Panc1 (cell line): ENCODE measurements around the gene NDUFA11. TPM values are rescaled to one million over a fixed set of nuclear protein-coding genes. Genes with fewer than 3 reads are reported as not detected.

Experiments
- ATAC-seq: fragments of 200-7000 bp; cut with Tn5 transposase; 2 replicates; pipeline ENCODE4 v1.9.1; 2020; ENCODE audit warnings: mild to moderate bottlenecking, moderate library complexity
- BruUV-seq: library from RNA; stranded (reverse); fragments of 400-500 nt; replicated peaks from 2 replicates; lab custom pipeline; 2021; lab: Mats Ljungman, UMichigan
- CTCF ChIA-PET: fragments of 300-600 bp; sonication (Branson Sonifier 250); formaldehyde crosslinking; loops from one replicate; lab custom pipeline; 2022; ENCODE audit warnings: antibody characterized with exemption; lab: Charles Lee
- POLR2A ChIA-PET: fragments of 300-600 bp; sonication (Branson Sonifier 250); formaldehyde crosslinking; loops from one replicate; lab custom pipeline; 2022; ENCODE audit warnings: antibody characterized with exemption; lab: Charles Lee
- DNase-seq: peaks from one replicate; pipeline ENCODE4 v3.0.0-alpha.2; 2010; ENCODE audit warnings: low read depth, low spot score
- H3K27ac ChIP-seq: 2 replicates; pipeline ENCODE4 v1.5.1; 2011; ENCODE audit warnings: mild to moderate bottlenecking, low read length, inconsistent platforms
- H3K27me3 ChIP-seq: fragments of 200-500 bp; sonication (Bioruptor generic); 2 replicates; pipeline ENCODE4 v1.6.0; 2014; ENCODE audit warnings: low read length, inconsistent platforms; ENCODE audit not compliant: control insufficient read depth, insufficient read depth
- H3K36me3 ChIP-seq: fragments of 200-500 bp; sonication (Bioruptor generic); 2 replicates; pipeline ENCODE4 v1.5.1; 2014; ENCODE audit warnings: inconsistent platforms, mild to moderate bottlenecking, low read length, moderate library complexity; ENCODE audit not compliant: control insufficient read depth, insufficient read depth
- H3K4me1 ChIP-seq: 2 replicates; pipeline ENCODE4 v1.5.1; 2011; ENCODE audit warnings: inconsistent platforms, mild to moderate bottlenecking, low read length, moderate library complexity; ENCODE audit not compliant: control insufficient read depth, insufficient read depth
- H3K4me3 ChIP-seq, 2 experiments: 2 replicates each; pipeline ENCODE4 v1.5.1; 2011 to 2012; ENCODE audit warnings: low read depth in 2 of 2, low read length in 2 of 2, mild to moderate bottlenecking in 2 of 2, inconsistent platforms in 1 of 2, moderate library complexity in 1 of 2
- H3K9me3 ChIP-seq: fragments of 200-500 bp; sonication (Bioruptor generic); 2 replicates; pipeline ENCODE4 v1.5.1; 2014; ENCODE audit warnings: low read depth, mild to moderate bottlenecking, inconsistent platforms, low read length, moderate library complexity; ENCODE audit not compliant: control insufficient read depth, insufficient read depth
- CTCF ChIP-seq: fragments of 450-650 bp; IDR thresholded peaks from 2 replicates; pipeline ENCODE4 v1.5.1; 2017; ENCODE audit warnings: mild to moderate bottlenecking
- POLR2AphosphoS5 ChIP-seq: IDR thresholded peaks from 2 replicates; pipeline ENCODE4 v1.6.1; 2012; ENCODE audit warnings: mild to moderate bottlenecking, low read depth, low read length, moderate library complexity
- REST ChIP-seq, 2 experiments: IDR thresholded peaks; 2 replicates each; pipeline ENCODE4 v1.6.1; 2011 to 2012; ENCODE audit warnings: low read depth in 2 of 2, control low read depth in 1 of 2, low read length in 1 of 2, mild to moderate bottlenecking in 1 of 2, moderate library complexity in 1 of 2; ENCODE audit not compliant: insufficient read depth in 1 of 2
- SIN3A ChIP-seq: IDR thresholded peaks from 2 replicates; pipeline ENCODE4 v1.6.1; 2012; ENCODE audit warnings: low read depth, mild to moderate bottlenecking, low read length, moderate library complexity, borderline replicate concordance; ENCODE audit not compliant: insufficient read depth
- TCF7L2 ChIP-seq: IDR thresholded peaks from 2 replicates; pipeline ENCODE4 v1.6.1; 2011; ENCODE audit warnings: mild to moderate bottlenecking, low read depth, low read length, inconsistent platforms
- in situ Hi-C: cut with HindIII; loops from 2 replicates; pipeline ENCODE4 v1.10.0; 2016; ENCODE audit warnings: low sequenced_read_pairs, low pct_unique_long_range_greater_than_20kb
- intact Hi-C: fragments of 100-400 bp; cut with micrococcal nuclease; formaldehyde crosslinking; loops from one replicate; pipeline ENCODE4 v1.10.0; 2022; ENCODE audit not compliant: unreplicated experiment
- total RNA-seq: library from RNA; stranded (reverse); gene quantifications from one replicate; pipeline ENCODE4 v1.2.1, GENCODE V29; 2021; ENCODE audit not compliant: unreplicated experiment

Gene NDUFA11
- total RNA-seq, 1 experiment from 2014 or later = 242 TPM

GRCh38 chr19:5897189-5897969 is 6.2 kb downstream of the NDUFA11 start:
- no peaks in the 10 kb centered on the region for H3K9me3 ChIP-seq
- no TSS peak for BruUV-seq
- no peaks in the 10 kb centered on the region for H3K36me3 ChIP-seq
- in situ Hi-C loops (no loop called here), intact Hi-C loops (loop anchor here (10.0 kb wide), 1 partner anchor 93 kb away; the partner anchor contains the start of gene NRTN)
- TF ChIP-seq SIN3A (no peak), CTCF (no peak)
- no peak overlapping the region for H3K4me3 ChIP-seq
- ATAC-seq = no peak
- DNase-seq = no peak
- ChIA-PET POLR2A (no interaction called here), CTCF (no interaction called here)
- H3K27me3 ChIP-seq = no peaks in the 10 kb centered on the region
- no peaks in the 10 kb centered on the region for H3K4me1 ChIP-seq
- no peak overlapping the region for H3K27ac ChIP-seq

- DNase-seq = no peak
- no peak overlapping the region for H3K4me3 ChIP-seq
- H3K9me3 ChIP-seq = no peaks in the 10 kb centered on the region
- no peaks in the 10 kb centered on the region for H3K4me1 ChIP-seq
- intact Hi-C loops = loop anchor here (10.0 kb wide), 1 partner anchor 92 kb away; the partner anchor contains the start of gene NRTN
- no peaks in the 10 kb centered on the region for H3K36me3 ChIP-seq
- BruUV-seq = no TSS peak
- no peaks in the 10 kb centered on the region for H3K27me3 ChIP-seq
- in situ Hi-C loops = no loop called here
- TF ChIP-seq REST (IDR thresholded peaks at IDR 0.05; ENCODE audit: insufficient read depth in 1 of 2, low read depth in 2 of 2, low read length in 1 of 2) (no peak), SIN3A (no peak), CTCF (no peak), TCF7L2 (no peak), POLR2AphosphoS5 (no peak)
- ChIA-PET POLR2A (no interaction called here), CTCF (no interaction called here)
- no peak overlapping the region for H3K27ac ChIP-seq
- ATAC-seq = no peak
Measured at GRCh38 chr19:5896365-5897076, 7.1 kb downstream of the NDUFA11 start.
